Measurements from ENCODE around the gene CLEC3B. TPM values are rescaled to one million over a fixed set of nuclear protein-coding genes. Genes with fewer than 3 reads are reported as not detected.

Gene CLEC3B
- total and polyA plus RNA-seq, 2 donors (not counting 1 experiment from before 2014, with no cell fraction given), result 0.82 TPM; not detected in 1

DNA sequence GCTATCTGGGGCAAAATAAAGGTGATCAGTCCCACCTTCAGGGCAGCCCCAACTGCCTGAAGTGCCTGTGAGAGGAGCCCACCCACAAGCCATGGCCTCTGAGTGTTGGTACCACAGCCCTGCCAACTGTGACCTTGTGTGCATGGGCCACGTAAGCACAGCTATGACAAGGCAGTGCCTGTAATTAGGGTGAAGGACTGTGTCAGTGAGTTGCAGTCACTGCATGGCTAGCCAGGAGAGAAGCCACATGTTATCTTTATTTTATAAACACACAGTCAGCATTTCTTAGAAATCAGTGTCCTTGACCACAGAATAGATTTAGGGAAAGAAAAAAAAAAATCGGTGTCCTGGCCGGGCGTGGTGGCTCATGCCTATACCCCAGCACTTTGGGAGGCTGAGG is 25.3 kb upstream of the CLEC3B start:
- no peak overlapping the region for H3K4me3 Mint-ChIP-seq
- CTCF ChIA-PET, result no interaction called here
- no CpG with 5 or more reads among the region's 4 CpGs for WGBS (ENCODE audit: insufficient coverage)
- Histone ChIP-seq H4K20me1 (ENCODE audit: control insufficient read depth, insufficient read depth, low read length, poor library complexity, severe bottlenecking) (no peaks in the 10 kb centered on the region), H3K4me1 (ENCODE audit: control insufficient read depth in 2 of 2, insufficient read depth in 2 of 2, low read length in 2 of 2) (peaks cover 0 to 3% of the 10 kb centered on the region in 2 donors), H3K36me3 (replicated peaks in 1 of 2; ENCODE audit: control extremely low read depth in 1 of 2, control insufficient read depth in 1 of 2, extremely low read depth in 1 of 2, insufficient read depth in 2 of 2, low read length in 1 of 2) (peaks cover 11 to 63% of the 10 kb centered on the region in 2 experiments), H3K4me2 (replicated peaks; ENCODE audit: low read depth, low read length, poor library complexity, severe bottlenecking) (no peak overlapping the region), H3K79me2 (ENCODE audit: control insufficient read depth, insufficient read depth, low read length) (no peaks in the 10 kb centered on the region), H3K9me3 (ENCODE audit: control extremely low read depth in 1 of 3, control insufficient read depth in 2 of 3, insufficient read depth in 1 of 3, low read length in 2 of 3) (no peaks in the 10 kb centered on the region), H3K4me3 (ENCODE audit: control extremely low read depth in 1 of 5, extremely low read depth in 1 of 5, insufficient read depth in 1 of 5, low read depth in 2 of 5, low read length in 4 of 5) (no peak overlapping the region), H3K27ac (ENCODE audit: low read length in 2 of 2) (no peak overlapping the region), H2AFZ (ENCODE audit: insufficient read depth, low read depth, low read length, poor library complexity, severe bottlenecking) (no peak overlapping the region), H3K27me3 (replicated peaks in 1 of 4; ENCODE audit: control extremely low read depth in 1 of 4, control insufficient read depth in 3 of 4, insufficient read depth in 4 of 4, low read length in 3 of 4) (no peaks in the 10 kb centered on the region), H3K9ac (ENCODE audit: low read length) (no peak overlapping the region)
- intact Hi-C loops (cut with micrococcal nuclease), result no loop called here
- H3K27ac Mint-ChIP-seq, result no peak overlapping the region
- POLR2A ChIA-PET, result no interaction called here
- ATAC-seq (ENCODE audit: low read depth) (no peak), DNase-seq (no peak)
- no peaks in the 10 kb centered on the region for H3K27me3 Mint-ChIP-seq
- H3K9me3 Mint-ChIP-seq (ENCODE audit: insufficient read depth), result no peaks in the 10 kb centered on the region
- no peaks in the 10 kb centered on the region for H3K4me1 Mint-ChIP-seq
- TF ChIP-seq EZH2 (IDR thresholded peaks at IDR 0.05; ENCODE audit: borderline replicate concordance, insufficient read depth, low read depth, low read length, poor library complexity, severe bottlenecking), result no peak
- TF ChIP-seq, protein P1, sequence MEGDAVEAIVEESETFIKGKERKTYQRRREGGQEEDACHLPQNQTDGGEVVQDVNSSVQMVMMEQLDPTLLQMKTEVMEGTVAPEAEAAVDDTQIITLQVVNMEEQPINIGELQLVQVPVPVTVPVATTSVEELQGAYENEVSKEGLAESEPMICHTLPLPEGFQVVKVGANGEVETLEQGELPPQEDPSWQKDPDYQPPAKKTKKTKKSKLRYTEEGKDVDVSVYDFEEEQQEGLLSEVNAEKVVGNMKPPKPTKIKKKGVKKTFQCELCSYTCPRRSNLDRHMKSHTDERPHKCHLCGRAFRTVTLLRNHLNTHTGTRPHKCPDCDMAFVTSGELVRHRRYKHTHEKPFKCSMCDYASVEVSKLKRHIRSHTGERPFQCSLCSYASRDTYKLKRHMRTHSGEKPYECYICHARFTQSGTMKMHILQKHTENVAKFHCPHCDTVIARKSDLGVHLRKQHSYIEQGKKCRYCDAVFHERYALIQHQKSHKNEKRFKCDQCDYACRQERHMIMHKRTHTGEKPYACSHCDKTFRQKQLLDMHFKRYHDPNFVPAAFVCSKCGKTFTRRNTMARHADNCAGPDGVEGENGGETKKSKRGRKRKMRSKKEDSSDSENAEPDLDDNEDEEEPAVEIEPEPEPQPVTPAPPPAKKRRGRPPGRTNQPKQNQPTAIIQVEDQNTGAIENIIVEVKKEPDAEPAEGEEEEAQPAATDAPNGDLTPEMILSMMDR (IDR thresholded peaks at IDR 0.05), result no peak

GRCh38 chr3:45001738-45002137 is 24.4 kb upstream of the CLEC3B start:
- DNase-seq (no peak), ATAC-seq (ENCODE audit: low read depth) (no peak)
- no peaks in the 10 kb centered on the region for H3K27me3 Mint-ChIP-seq
- H3K4me3 ChIP-seq (ENCODE audit: control extremely low read depth in 1 of 5, extremely low read depth in 1 of 5, insufficient read depth in 1 of 5, low read depth in 2 of 5, low read length in 4 of 5), result no peak overlapping the region
- H3K36me3 ChIP-seq (replicated peaks in 1 of 2; ENCODE audit: control extremely low read depth in 1 of 2, control insufficient read depth in 1 of 2, extremely low read depth in 1 of 2, insufficient read depth in 2 of 2, low read length in 1 of 2), result peaks cover 11 to 62% of the 10 kb centered on the region in 2 experiments
- POLR2A ChIA-PET, result no interaction called here
- no peaks in the 10 kb centered on the region for H3K9me3 ChIP-seq (ENCODE audit: control extremely low read depth in 1 of 3, control insufficient read depth in 2 of 3, insufficient read depth in 1 of 3, low read length in 2 of 3)
- no peak overlapping the region for H3K4me2 ChIP-seq (replicated peaks; ENCODE audit: low read depth, low read length, poor library complexity, severe bottlenecking)
- H3K27ac ChIP-seq (ENCODE audit: low read length in 2 of 2), result no peak overlapping the region
- TF ChIP-seq, protein P1 (IDR thresholded peaks at IDR 0.05), result no peak
- TF ChIP-seq EZH2 (IDR thresholded peaks at IDR 0.05; ENCODE audit: borderline replicate concordance, insufficient read depth, low read depth, low read length, poor library complexity, severe bottlenecking), result no peak
- H3K9ac ChIP-seq (ENCODE audit: low read length), result no peak overlapping the region
- peaks cover 0 to 3% of the 10 kb centered on the region in 2 donors for H3K4me1 ChIP-seq (ENCODE audit: control insufficient read depth in 2 of 2, insufficient read depth in 2 of 2, low read length in 2 of 2)
- CTCF ChIA-PET, result interaction anchor here (0.6 to 0.7 kb wide), 2 partner anchors 9 to 1086 kb away, joined by 3 to 4 read pairs; no protein-coding TSS in a partner anchor
- H3K4me3 Mint-ChIP-seq, result no peak overlapping the region
- H4K20me1 ChIP-seq (ENCODE audit: control insufficient read depth, insufficient read depth, low read length, poor library complexity, severe bottlenecking), result no peaks in the 10 kb centered on the region
- H3K9me3 Mint-ChIP-seq (ENCODE audit: insufficient read depth), result no peaks in the 10 kb centered on the region
- H3K79me2 ChIP-seq (ENCODE audit: control insufficient read depth, insufficient read depth, low read length), result no peaks in the 10 kb centered on the region
- no CpG with 5 or more reads among the region's 3 CpGs for WGBS (ENCODE audit: insufficient coverage)
- H3K4me1 Mint-ChIP-seq, result no peaks in the 10 kb centered on the region
- no peaks in the 10 kb centered on the region for H3K27me3 ChIP-seq (replicated peaks in 1 of 4; ENCODE audit: control extremely low read depth in 1 of 4, control insufficient read depth in 3 of 4, insufficient read depth in 4 of 4, low read length in 3 of 4)
- no peak overlapping the region for H3K27ac Mint-ChIP-seq
- intact Hi-C loops (cut with micrococcal nuclease), result no loop called here
- H2AFZ ChIP-seq (ENCODE audit: insufficient read depth, low read depth, low read length, poor library complexity, severe bottlenecking), result no peak overlapping the region

Data from B cell (primary cell).